NOMO-1 treated with dmso at 0.1 percent for 144 hours (cell line): ENCODE results near the gene PLBD2.

ENCODE experiments used
- DNase-seq: peaks from one replicate; lab custom pipeline; 2025; ENCODE audit not compliant: unreplicated experiment; lab: John Stamatoyannopoulos, UW

Gene PLBD2

GRCh38 chr12:113414519-113415038, 56.2 kb downstream of the PLBD2 start:
- no peak for DNase-seq

DNA sequence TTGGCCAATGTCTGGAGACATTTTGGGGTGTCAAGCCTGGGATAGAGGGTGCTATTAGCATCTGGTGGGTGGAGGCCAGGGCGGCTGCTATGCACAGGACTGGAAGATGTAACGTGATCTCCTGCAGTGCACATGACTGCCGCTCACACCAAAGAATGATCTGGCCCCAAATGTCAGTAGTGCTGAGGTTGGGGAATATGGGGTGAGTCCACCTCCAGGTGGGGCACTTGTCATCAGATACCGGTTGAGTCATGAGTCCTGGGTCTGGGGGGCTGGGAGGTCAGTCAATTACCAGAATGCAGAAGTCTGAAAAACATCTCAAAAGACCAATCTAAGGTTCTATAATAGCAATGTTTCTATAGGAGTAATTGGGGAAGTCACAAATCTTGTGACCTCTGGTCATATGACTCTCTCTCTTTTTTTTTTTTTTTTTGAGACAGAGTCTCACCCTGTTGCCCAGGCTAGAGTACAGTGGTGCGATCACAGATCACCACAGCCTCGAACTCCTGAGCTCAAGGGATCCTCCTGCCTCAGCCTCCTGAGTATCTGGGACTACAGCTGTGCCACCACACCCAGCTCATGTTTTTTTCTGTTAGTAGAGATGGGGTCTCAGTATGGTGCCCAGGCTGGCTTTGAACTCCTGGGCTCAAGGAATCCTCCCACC, 57.8 kb downstream of the PLBD2 start:
- peak; percentile 52 for DNase-seq

- no peak for DNase-seq
Observed at GRCh38 chr12:113418213-113418879, 60.0 kb downstream of the PLBD2 start.

DNA sequence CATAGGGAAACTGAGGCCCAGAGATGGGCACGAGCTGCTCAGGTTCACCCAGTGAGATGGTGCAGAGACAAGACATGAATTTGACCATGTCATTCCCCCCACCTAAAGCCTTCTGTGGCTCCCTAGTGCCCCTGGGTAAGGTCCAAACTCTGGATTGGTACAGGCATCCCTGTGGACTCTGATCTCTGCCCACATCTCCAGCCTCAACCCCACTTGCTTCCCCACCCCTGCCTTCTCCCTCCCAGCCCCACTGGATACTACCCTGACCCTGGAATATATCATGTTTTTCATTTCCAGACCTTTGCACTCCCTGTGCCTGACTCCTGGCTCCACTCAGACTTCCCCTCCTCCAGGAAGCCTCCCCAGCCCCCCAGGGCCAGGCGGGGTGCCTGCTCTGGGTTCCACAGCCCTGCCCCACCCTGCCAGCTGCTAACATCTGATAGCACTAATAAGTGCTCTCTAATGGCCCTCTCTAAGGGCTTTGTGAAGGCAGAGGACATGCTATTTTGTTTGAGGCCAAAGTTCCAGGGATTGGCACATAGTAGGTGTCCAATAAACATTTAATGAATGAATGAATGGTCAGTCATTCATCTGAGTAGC, 62.7 kb downstream of the PLBD2 start:
- no peak for DNase-seq

GRCh38 chr12:113422030-113422885, 63.9 kb downstream of the PLBD2 start, which contains the start of gene SDSL:
Gene SDSL (plus strand): TSS chr12:113422380. CDS start chr12:113427983, 5,603 bp downstream.
- peak; percentile 98 for DNase-seq

GRCh38 chr12:113422886-113423669, 64.7 kb downstream of the PLBD2 start:
- DNase-seq, result no peak

- no peak for DNase-seq
Observed at GRCh38 chr12:113424456-113424855, 66.1 kb downstream of the PLBD2 start.

DNA sequence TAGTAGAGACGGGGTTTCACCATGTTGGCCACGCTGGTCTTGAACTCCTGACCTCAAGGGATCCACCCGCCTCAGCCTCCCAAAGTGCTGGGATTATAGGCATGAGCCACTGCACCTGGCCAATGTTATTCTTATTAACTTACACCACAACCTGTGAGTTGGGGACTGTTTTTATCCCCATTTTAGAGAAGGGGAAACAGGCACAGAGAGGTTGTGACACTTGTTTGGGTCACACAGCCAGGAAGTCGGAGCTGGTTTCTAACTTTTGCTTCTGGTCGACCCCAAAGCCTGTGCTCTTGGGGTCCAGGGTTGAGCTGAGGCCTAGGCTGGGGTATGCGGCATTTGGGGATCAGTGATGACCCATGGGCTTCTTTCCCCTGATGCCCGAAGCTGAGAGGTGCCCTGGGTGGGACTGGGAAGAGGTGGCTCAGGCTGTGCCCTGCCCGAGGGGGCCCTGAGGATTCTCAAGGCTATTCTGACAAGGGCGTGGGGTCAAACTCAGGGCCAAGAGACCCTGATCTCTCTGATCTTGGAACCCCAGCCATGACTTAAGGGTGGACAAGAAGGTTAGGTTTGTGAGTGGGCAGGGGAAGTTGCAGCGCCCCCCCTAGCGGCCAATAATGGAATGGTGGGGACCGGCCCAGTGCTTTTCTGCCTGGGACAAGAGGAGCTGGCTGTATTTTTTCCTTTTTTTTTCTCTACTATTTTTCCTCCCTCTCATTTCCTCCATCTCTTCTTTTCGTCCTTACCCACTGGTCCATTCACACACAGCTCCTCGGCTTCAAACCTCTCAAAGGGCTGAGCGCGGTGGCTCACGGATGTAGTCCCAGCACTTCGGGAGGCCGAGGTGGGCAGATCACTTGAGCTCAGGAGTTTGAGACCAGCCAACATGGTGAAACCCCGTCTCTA, 66.8 kb downstream of the PLBD2 start:
- peak; percentile 27 for DNase-seq

DNA sequence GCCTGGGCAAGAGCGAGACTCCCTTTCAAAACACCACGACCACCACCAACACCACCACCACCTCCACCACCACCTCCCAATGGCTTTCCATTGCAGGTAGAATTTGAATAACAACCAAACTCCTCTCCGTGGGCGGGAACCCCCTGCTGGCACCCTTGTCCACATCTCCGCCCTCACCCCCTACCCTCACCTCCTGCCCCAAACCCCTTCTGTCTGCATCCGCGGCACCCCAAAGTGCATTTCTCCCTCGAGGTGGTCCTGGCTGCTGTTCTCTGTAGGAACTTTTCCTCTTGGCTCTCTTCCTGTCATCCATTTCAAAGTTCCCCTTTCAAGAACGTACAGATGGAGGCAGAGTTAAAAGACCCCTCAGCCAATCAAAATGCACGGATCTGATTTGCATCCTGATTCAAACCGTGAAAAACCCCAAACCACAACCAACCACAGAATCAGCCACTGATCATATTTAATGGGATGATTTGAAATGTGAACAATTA, 67.6 kb downstream of the PLBD2 start:
- no peak for DNase-seq

DNA sequence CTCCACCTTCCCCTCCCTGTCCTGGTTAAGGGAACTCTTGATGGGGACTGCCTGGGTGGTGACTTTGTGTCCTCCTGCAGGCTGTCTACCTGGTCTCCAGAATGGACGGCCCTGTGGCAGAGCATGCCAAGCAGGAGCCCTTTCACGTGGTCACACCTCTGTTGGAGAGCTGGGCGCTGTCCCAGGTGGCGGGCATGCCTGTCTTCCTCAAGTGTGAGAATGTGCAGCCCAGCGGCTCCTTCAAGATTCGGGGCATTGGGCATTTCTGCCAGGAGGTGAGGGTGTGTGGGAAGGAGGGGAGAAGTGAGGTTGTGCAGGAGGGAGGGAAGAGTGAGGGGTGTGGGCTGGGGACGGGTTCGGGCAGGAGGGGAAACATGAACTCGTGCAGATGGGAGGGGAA, 69.5 kb downstream of the PLBD2 start:
- DNase-seq, result no peak

GRCh38 chr12:113428482-113428881, 70.1 kb downstream of the PLBD2 start:
- no peak for DNase-seq

DNA sequence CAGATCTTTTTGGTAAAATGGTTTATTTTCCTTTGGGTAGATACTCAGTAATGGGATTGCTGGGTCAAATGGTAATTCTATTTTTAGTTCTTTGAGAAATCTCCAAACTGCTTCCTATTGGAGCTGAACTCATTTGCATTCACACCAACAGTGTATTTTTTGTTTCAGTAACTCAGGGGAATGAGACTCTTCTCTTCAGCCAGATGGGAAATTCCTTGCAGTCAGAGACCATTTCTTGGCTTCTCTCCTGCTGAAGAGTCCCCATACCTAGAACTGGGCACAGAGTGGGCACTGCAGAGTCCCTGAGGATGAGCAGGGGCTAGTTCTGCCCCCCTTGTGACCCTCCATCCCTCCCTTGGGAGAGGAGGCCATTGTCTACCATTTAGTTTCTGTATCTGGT, 74.6 kb downstream of the PLBD2 start:
- DNase-seq, result no peak

GRCh38 chr12:113435367-113435766, 77.0 kb downstream of the PLBD2 start:
- no peak for DNase-seq

DNA sequence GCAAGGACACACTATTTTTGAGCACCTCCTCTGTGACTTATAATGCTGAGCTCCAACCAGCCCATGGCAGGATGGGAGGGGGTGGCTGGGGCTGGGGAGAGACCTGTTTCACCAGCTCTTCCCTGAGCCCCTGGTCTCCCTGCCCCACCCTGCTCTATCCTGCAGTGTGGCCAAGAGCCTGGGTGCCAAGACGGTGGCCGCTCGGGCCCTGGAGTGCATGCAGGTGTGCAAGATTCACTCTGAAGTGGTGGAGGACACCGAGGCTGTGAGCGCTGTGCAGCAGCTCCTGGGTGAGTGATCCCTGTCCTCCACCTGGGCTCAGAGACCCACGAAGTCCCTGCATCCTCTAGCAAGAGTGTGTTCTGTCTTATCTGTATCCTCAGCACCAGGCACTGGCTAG, 78.2 kb downstream of the PLBD2 start:
- DNase-seq, result no peak

GRCh38 chr12:113436993-113437728, 78.8 kb downstream of the PLBD2 start:
- DNase-seq, result no peak

DNA sequence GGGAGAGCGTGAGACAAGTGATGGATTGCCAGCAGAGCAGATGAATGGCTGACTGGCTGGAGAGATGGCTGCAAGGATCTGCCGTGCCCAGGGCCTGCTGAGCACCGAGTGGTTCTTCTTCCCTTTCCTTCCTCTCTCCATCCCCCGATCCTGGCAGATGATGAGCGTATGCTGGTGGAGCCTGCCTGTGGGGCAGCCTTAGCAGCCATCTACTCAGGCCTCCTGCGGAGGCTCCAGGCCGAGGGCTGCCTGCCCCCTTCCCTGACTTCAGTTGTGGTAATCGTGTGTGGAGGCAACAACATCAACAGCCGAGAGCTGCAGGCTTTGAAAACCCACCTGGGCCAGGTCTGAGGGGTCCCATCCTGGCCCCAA, 79.3 kb downstream of the PLBD2 start:
- DNase-seq, result no peak

- DNase-seq, result no peak
Observed at GRCh38 chr12:113438523-113439300, 80.3 kb downstream of the PLBD2 start.

- no peak for DNase-seq
Observed at GRCh38 chr12:113439301-113439597, 80.9 kb downstream of the PLBD2 start.
